ENCODE data around the gene NEUROG1. TPM values are rescaled to one million over a fixed set of nuclear protein-coding genes. Genes with fewer than 3 reads are reported as not detected.

The NEUROG1 gene
- polyA plus RNA-seq, 3 donors, result not detected

DNA sequence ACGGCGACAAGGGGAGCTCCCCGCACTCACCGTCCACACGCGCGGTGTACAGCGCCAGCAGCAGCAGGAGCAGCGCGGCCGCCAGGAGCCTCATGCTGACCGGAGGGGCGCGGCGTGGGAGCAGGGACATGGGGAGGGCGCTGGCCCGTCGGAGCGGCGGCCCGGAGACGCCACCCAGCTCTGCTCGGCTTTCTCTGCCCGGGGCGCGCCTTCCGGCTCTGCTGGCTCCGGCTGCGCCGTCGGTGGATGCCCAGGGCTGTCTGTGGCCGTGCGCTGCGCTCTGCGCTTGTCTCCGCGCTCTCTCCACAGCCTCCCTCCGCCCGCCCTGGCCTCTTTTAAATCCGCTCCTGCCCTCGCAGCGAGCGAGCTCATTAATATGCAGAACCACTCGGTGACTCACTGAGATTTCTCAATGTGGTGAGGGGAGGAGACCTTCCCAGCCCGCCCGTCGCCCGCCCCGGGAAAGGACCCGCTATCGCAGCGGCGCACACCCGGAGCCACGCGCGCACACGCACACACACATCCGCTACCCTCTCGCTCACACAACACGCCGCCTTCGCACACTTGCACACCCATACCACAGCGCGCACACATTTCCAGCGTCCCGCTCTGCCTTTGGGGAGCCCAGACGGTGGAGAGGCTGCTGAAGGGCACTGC, 43.0 kb upstream of the NEUROG1 start, which contains the start of gene CXCL14:
CXCL14 (minus strand) TSS at position 307 of the 657 bp plus-strand sequence; CDS start at position 94, 213 bp downstream.
- Mint-ChIP-seq H3K27me3 (ENCODE audit: low read depth in 3 of 3) (peaks cover 52 to 70% (median 70%) of the 10 kb centered on the region in 3 donors), H3K4me1 (peaks cover 22% of the 10 kb centered on the region), H3K36me3 (peaks cover 0 to 6% of the 10 kb centered on the region in 2 donors), H3K4me3 (peak within 1 kb of the TSS; percentile 79 to 93), H3K27ac (peak within 1 kb of the TSS in 3 of 7 donors; percentile 40 to 66 (median 44)), H3K9me3 (peaks cover 0 to 12% (median 5%) of the 10 kb centered on the region in 7 donors)
- Histone ChIP-seq H3K9ac (ENCODE audit: insufficient read depth, low read length, poor library complexity, severe bottlenecking) (no peak within 1 kb of the TSS), H3K27me3 (ENCODE audit: control insufficient read depth in 2 of 2, insufficient read depth in 2 of 2, low read length in 2 of 2) (peaks cover 30 to 75% of the 10 kb centered on the region in 2 donors), H4K20me1 (ENCODE audit: insufficient read depth, low read length) (no peaks in the 10 kb centered on the region), H2AFZ (ENCODE audit: insufficient read depth, low read depth, low read length, poor library complexity, severe bottlenecking) (peak within 1 kb of the TSS; percentile 71), H3K4me1 (ENCODE audit: control insufficient read depth in 1 of 2, insufficient read depth in 2 of 2, low read length in 2 of 2) (peaks cover 7 to 16% of the 10 kb centered on the region in 2 donors), H3K4me2 (replicated peaks; ENCODE audit: extremely low read depth, low read length, poor library complexity, severe bottlenecking) (peak within 1 kb of the TSS; percentile 82), H3K27ac (ENCODE audit: low read depth in 1 of 2, low read length in 2 of 2) (no peak within 1 kb of the TSS), H3K79me2 (ENCODE audit: insufficient read depth, low read length) (no peaks in the 10 kb centered on the region), H3K4me3 (replicated peaks in 1 of 3; ENCODE audit: low read depth in 2 of 3, low read length in 3 of 3) (peak within 1 kb of the TSS; percentile 18 to 70 (median 23)), H3K9me3 (replicated peaks in 1 of 2; ENCODE audit: control insufficient read depth in 1 of 2, insufficient read depth in 1 of 2, low read length in 2 of 2) (peaks cover 0 to 13% of the 10 kb centered on the region in 2 donors), H3K36me3 (replicated peaks in 1 of 2; ENCODE audit: control insufficient read depth in 1 of 2, insufficient read depth in 2 of 2, low read length in 2 of 2) (no peaks in the 10 kb centered on the region)
- TF ChIP-seq, protein P1, sequence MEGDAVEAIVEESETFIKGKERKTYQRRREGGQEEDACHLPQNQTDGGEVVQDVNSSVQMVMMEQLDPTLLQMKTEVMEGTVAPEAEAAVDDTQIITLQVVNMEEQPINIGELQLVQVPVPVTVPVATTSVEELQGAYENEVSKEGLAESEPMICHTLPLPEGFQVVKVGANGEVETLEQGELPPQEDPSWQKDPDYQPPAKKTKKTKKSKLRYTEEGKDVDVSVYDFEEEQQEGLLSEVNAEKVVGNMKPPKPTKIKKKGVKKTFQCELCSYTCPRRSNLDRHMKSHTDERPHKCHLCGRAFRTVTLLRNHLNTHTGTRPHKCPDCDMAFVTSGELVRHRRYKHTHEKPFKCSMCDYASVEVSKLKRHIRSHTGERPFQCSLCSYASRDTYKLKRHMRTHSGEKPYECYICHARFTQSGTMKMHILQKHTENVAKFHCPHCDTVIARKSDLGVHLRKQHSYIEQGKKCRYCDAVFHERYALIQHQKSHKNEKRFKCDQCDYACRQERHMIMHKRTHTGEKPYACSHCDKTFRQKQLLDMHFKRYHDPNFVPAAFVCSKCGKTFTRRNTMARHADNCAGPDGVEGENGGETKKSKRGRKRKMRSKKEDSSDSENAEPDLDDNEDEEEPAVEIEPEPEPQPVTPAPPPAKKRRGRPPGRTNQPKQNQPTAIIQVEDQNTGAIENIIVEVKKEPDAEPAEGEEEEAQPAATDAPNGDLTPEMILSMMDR (IDR thresholded peaks at IDR 0.05), result no peak
- DNase-seq, result peak; percentile 45 to 69 (median 45)
- intact Hi-C loops (cut with micrococcal nuclease), result no loop called here
- WGBS (ENCODE audit: insufficient coverage), result under 1% methylated on average over 46 of the region's 68 CpGs

DNA sequence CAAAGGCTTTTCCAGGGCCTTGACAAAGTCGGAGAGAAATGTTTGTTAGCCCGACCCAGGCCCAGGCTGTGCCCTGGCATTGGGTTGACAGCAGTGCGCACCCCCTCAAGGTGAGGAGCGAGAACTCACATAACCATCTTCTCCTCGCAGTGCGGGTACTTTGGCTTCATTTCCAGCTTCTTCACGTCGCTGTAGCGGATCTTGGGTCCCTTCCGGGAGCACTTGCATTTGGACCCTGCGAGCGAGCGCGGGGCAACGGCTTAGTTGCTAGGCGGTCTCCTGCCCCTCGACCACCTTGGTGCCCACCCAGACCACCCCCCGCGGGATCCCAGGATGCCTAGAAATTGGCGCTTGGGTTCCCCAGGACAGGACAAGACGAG, 42.5 kb upstream of the NEUROG1 start:
- Mint-ChIP-seq H3K4me1 (peaks cover 22% of the 10 kb centered on the region), H3K27me3 (ENCODE audit: low read depth in 3 of 3) (peaks cover 51 to 68% (median 65%) of the 10 kb centered on the region in 3 donors), H3K9me3 (peaks cover 0 to 12% (median 5%) of the 10 kb centered on the region in 7 donors), H3K27ac (no peak overlapping the region), H3K4me3 (peak overlapping the region; percentile 56 to 93), H3K36me3 (peaks cover 0 to 6% of the 10 kb centered on the region in 2 donors)
- Histone ChIP-seq H4K20me1 (ENCODE audit: insufficient read depth, low read length) (no peaks in the 10 kb centered on the region), H3K9me3 (replicated peaks in 1 of 2; ENCODE audit: control insufficient read depth in 1 of 2, insufficient read depth in 1 of 2, low read length in 2 of 2) (peaks cover 0 to 13% of the 10 kb centered on the region in 2 donors), H3K4me1 (ENCODE audit: control insufficient read depth in 1 of 2, insufficient read depth in 2 of 2, low read length in 2 of 2) (peaks cover 7 to 16% of the 10 kb centered on the region in 2 donors), H3K4me2 (replicated peaks; ENCODE audit: extremely low read depth, low read length, poor library complexity, severe bottlenecking) (peak overlapping the region; percentile 82), H3K4me3 (replicated peaks in 1 of 3; ENCODE audit: low read depth in 2 of 3, low read length in 3 of 3) (peak overlapping the region in 2 of 3 experiments; percentile 23 to 70), H3K27me3 (ENCODE audit: control insufficient read depth in 2 of 2, insufficient read depth in 2 of 2, low read length in 2 of 2) (peaks cover 30 to 70% of the 10 kb centered on the region in 2 donors), H3K36me3 (replicated peaks in 1 of 2; ENCODE audit: control insufficient read depth in 1 of 2, insufficient read depth in 2 of 2, low read length in 2 of 2) (no peaks in the 10 kb centered on the region), H3K79me2 (ENCODE audit: insufficient read depth, low read length) (no peaks in the 10 kb centered on the region), H2AFZ (ENCODE audit: insufficient read depth, low read depth, low read length, poor library complexity, severe bottlenecking) (peak overlapping the region; percentile 71), H3K9ac (ENCODE audit: insufficient read depth, low read length, poor library complexity, severe bottlenecking) (no peak overlapping the region), H3K27ac (ENCODE audit: low read depth in 1 of 2, low read length in 2 of 2) (no peak overlapping the region)
- TF ChIP-seq, protein P1 (IDR thresholded peaks at IDR 0.05), result no peak
- WGBS (ENCODE audit: insufficient coverage), result 9% methylated on average over 21 of the region's 21 CpGs
- intact Hi-C loops (cut with micrococcal nuclease), result no loop called here
- DNase-seq, result no peak
